HCT116 (cell line): Measurements from ENCODE around the gene OCA2. TPM values are rescaled to one million over a fixed set of nuclear protein-coding genes. Genes with fewer than 3 reads are reported as not detected.

Source experiments
- ATAC-seq: fragments of 200-7000 bp; cut with Tn5 transposase; 2 replicates; pipeline ENCODE4 v1.9.1; 2020; ENCODE audit warnings: mild to moderate bottlenecking, moderate library complexity
- BruUV-seq: library from RNA; stranded (reverse); fragments of 400-500 nt; replicated peaks from 2 replicates; lab custom pipeline; 2021; lab: Mats Ljungman, UMichigan
- CTCF ChIA-PET: fragments of 300-600 bp; sonication (Branson Sonifier 250); formaldehyde crosslinking; loops from one replicate; lab custom pipeline; 2021; ENCODE audit warnings: antibody characterized with exemption; lab: Charles Lee
- POLR2A ChIA-PET: fragments of 300-600, 350-600 bp; sonication (Branson Sonifier 250); formaldehyde crosslinking; loops from one replicate; lab custom pipeline; 2021; ENCODE audit warnings: antibody characterized with exemption; lab: Charles Lee
- RAD21 ChIA-PET, 2 experiments: fragments of 300-600 bp; sonication (Branson Sonifier 250); formaldehyde crosslinking; loops; one replicate each; lab custom pipeline; 2023; ENCODE audit warnings: low total read pairs in 2 of 2; ENCODE audit not compliant: uncharacterized antibody in 2 of 2, unreplicated experiment in 2 of 2, low non-redundant PET in 1 of 2; lab: Charles Lee
- DNase-seq: peaks from one replicate; pipeline ENCODE4 v3.0.0-alpha.2; 2010; ENCODE audit warnings: low read depth, low spot score
- H2AFZ ChIP-seq: fragments of 200-600 bp; shearing (Covaris generic), sonication (generic); 2 replicates; pipeline ENCODE4 v1.6.1; 2017; ENCODE audit warnings: low read depth, mixed run types, mixed read lengths, antibody characterized with exemption, low read length; ENCODE audit not compliant: poor library complexity, severe bottlenecking
- H3K27ac ChIP-seq: 2 replicates; pipeline ENCODE4 v1.5.1; 2012; ENCODE audit warnings: low read depth, low read length
- H3K27me3 ChIP-seq: fragments of 200-600 bp; sonication (generic); 2 replicates; pipeline ENCODE4 v1.6.1; 2016; ENCODE audit warnings: mixed run types, low read length, mixed read lengths; ENCODE audit not compliant: insufficient read depth
- H3K36me3 ChIP-seq, 2 experiments: fragments of 200-500 bp in 1 of 2; fragments of 200-600 bp in 1 of 2; sonication (Bioruptor generic) in 1 of 2; sonication (generic) in 1 of 2; 2 replicates each; pipeline versions ENCODE4 v1.5.1 to v1.6.1; 2014 to 2016; ENCODE audit warnings: low read length in 2 of 2, inconsistent platforms in 1 of 2, mixed read lengths in 1 of 2, mixed run types in 1 of 2; ENCODE audit not compliant: insufficient read depth in 2 of 2, control insufficient read depth in 1 of 2
- H3K4me1 ChIP-seq, 2 experiments: fragments of 200-600 bp in 1 of 2; sonication (generic) in 1 of 2; 2 replicates each; pipeline versions ENCODE4 v1.5.1 to v1.6.1; 2012 to 2017; ENCODE audit warnings: low read length in 2 of 2, inconsistent platforms in 1 of 2, mild to moderate bottlenecking in 1 of 2, mixed read lengths in 1 of 2, mixed run types in 1 of 2, moderate library complexity in 1 of 2; ENCODE audit not compliant: insufficient read depth in 2 of 2, control insufficient read depth in 1 of 2
- H3K4me2 ChIP-seq: fragments of 200-600 bp; sonication (generic); 2 replicates; pipeline ENCODE4 v1.6.1; 2017; ENCODE audit warnings: mixed run types, low read length, mixed read lengths
- H3K4me3 ChIP-seq, 2 experiments: fragments of 200-600 bp in 1 of 2; sonication (generic) in 1 of 2; replicated peaks in 1 of 2; 2 replicates each; pipeline ENCODE4 v1.5.1; 2011 to 2016; ENCODE audit warnings: low read length in 2 of 2, control low read depth in 1 of 2, low read depth in 1 of 2, mild to moderate bottlenecking in 1 of 2, mixed read lengths in 1 of 2, mixed run types in 1 of 2
- H3K79me2 ChIP-seq: fragments of 200-600 bp; sonication (generic); 2 replicates; pipeline ENCODE4 v1.6.1; 2017; ENCODE audit warnings: mild to moderate bottlenecking, mixed run types, low read length, moderate library complexity, mixed read lengths; ENCODE audit not compliant: insufficient read depth
- H3K9ac ChIP-seq: fragments of 200-600 bp; sonication (generic); 2 replicates; pipeline ENCODE4 v1.6.1; 2016; ENCODE audit warnings: low read length, mixed read lengths
- H3K9me2 ChIP-seq: fragments of 200-600 bp; sonication (generic), shearing (Covaris generic); 2 replicates; pipeline ENCODE4 v1.6.1; 2017; ENCODE audit warnings: mixed run types, mild to moderate bottlenecking, moderate library complexity; ENCODE audit not compliant: insufficient read depth
- H3K9me3 ChIP-seq, 2 experiments: fragments of 200-500 bp in 1 of 2; fragments of 200-600 bp in 1 of 2; sonication (Bioruptor generic) in 1 of 2; sonication (generic) in 1 of 2; 2 replicates each; pipeline ENCODE4 v1.6.1; 2014 to 2017; ENCODE audit warnings: low read length in 2 of 2, mixed read lengths in 2 of 2, inconsistent platforms in 1 of 2, low read depth in 1 of 2, mild to moderate bottlenecking in 1 of 2, mixed run types in 1 of 2, moderate library complexity in 1 of 2; ENCODE audit not compliant: control insufficient read depth in 1 of 2, insufficient read depth in 1 of 2
- H4K20me1 ChIP-seq: fragments of 200-600 bp; sonication (generic), shearing (Covaris generic); 2 replicates; pipeline ENCODE4 v1.6.1; 2017; ENCODE audit warnings: mixed run types, mild to moderate bottlenecking, moderate library complexity; ENCODE audit not compliant: insufficient read depth
- EGR1 ChIP-seq: IDR thresholded peaks from 2 replicates; pipeline ENCODE4 v1.6.1; 2012; ENCODE audit warnings: low read depth
- EZH2phosphoT487 ChIP-seq: fragments of 200-600 bp; IDR thresholded peaks from 2 replicates; pipeline ENCODE4 v1.6.1; 2018; ENCODE audit warnings: antibody characterized with exemption, borderline replicate concordance
- FOSL1 ChIP-seq: IDR thresholded peaks from 2 replicates; pipeline ENCODE4 v1.6.1; 2012; ENCODE audit warnings: low read depth
- POLR2A ChIP-seq: IDR thresholded peaks from 2 replicates; pipeline ENCODE4 v1.7.0; 2011; ENCODE audit warnings: borderline replicate concordance; ENCODE audit not compliant: insufficient read depth, insufficient read length; ENCODE audit errors: extremely low read depth
- POLR2AphosphoS5 ChIP-seq: IDR thresholded peaks from 2 replicates; pipeline ENCODE4 v1.6.1; 2011; ENCODE audit warnings: mild to moderate bottlenecking, low read depth, low read length, moderate library complexity
- RAD21 ChIP-seq: IDR thresholded peaks from 2 replicates; pipeline ENCODE4 v1.6.1; 2012; ENCODE audit warnings: low read depth, mild to moderate bottlenecking
- SIN3A ChIP-seq: IDR thresholded peaks from 2 replicates; pipeline ENCODE4 v1.6.1; 2012; ENCODE audit warnings: low read depth
- TCF7L2 ChIP-seq: IDR thresholded peaks from 2 replicates; pipeline ENCODE4 v1.7.0; 2011; ENCODE audit warnings: borderline replicate concordance, inconsistent platforms; ENCODE audit not compliant: insufficient read depth, insufficient read length; ENCODE audit errors: extremely low read depth
- ZFX ChIP-seq: fragments of 450-650 bp; IDR thresholded peaks from 2 replicates; pipeline ENCODE4 v1.6.1; 2017
- intact Hi-C: fragments of 100-400 bp; cut with micrococcal nuclease; formaldehyde crosslinking; loops from 2 replicates; pipeline ENCODE4 v1.10.0; 2022
- total RNA-seq: library from RNA; stranded (reverse); gene quantifications from one replicate; pipeline ENCODE4 v1.2.1, GENCODE V29; 2021; ENCODE audit not compliant: unreplicated experiment
- TF ChIP-seq, protein P1 (sequence below), 3 experiments: fragments of 200-600 bp in 1 of 3; sonication (generic) in 1 of 3; IDR thresholded peaks in 2 of 3; conservative IDR thresholded peaks in 1 of 3; 2 replicates each; pipeline ENCODE4 v1.5.1; 2012 to 2017; ENCODE audit warnings: low read depth in 2 of 3, low read length in 2 of 3, antibody characterized with exemption in 1 of 3, borderline replicate concordance in 1 of 3, control low read depth in 1 of 3, mild to moderate bottlenecking in 1 of 3, mixed read lengths in 1 of 3, mixed run types in 1 of 3, moderate library complexity in 1 of 3; ENCODE audit not compliant: insufficient read depth in 1 of 3
- TF ChIP-seq, protein P2 (sequence below): IDR thresholded peaks from 2 replicates; pipeline ENCODE4 v1.6.1; 2012
- TF ChIP-seq, protein P3 (sequence below): IDR thresholded peaks from 2 replicates; pipeline ENCODE4 v1.6.1; 2011; ENCODE audit warnings: mild to moderate bottlenecking, low read length, moderate library complexity; ENCODE audit not compliant: insufficient replicate concordance; ENCODE audit errors: extremely low read depth
- TF ChIP-seq, protein P4 (sequence below): IDR thresholded peaks from 2 replicates; pipeline ENCODE4 v1.6.1; 2012; ENCODE audit warnings: low read depth

Gene OCA2
- total RNA-seq, 1 experiment from 2014 or later = not detected

DNA sequence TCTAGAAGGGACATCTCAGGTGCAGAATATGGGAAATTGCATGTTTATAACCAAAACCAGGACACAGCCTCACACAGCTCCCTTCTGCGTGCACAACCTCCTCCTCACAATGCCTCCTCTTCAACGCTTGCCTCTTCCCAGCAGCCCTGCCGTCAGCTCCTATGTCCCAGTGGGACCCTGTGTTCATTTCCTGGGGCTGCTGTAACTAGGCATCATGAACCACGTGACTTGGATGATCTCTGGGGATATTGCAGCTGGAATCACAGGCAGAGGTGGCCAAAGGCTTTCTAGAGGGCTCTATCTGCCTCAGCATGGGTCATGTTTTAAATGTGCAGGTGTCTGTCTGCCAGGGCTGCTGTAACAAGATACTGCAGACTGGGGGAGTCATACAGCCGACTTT lies 375.3 kb downstream of the OCA2 start:
- H2AFZ ChIP-seq = no peak overlapping the region
- H3K9ac ChIP-seq = no peak overlapping the region
- no peaks in the 10 kb centered on the region for H3K79me2 ChIP-seq
- H3K9me2 ChIP-seq = no peaks in the 10 kb centered on the region
- no peaks in the 10 kb centered on the region for H4K20me1 ChIP-seq
- no peak for ATAC-seq
- no peaks in the 10 kb centered on the region for H3K4me1 ChIP-seq
- H3K27me3 ChIP-seq = no peaks in the 10 kb centered on the region
- BruUV-seq = no TSS peak
- no peak overlapping the region for H3K27ac ChIP-seq
- RAD21 ChIA-PET = no interaction called here
- TF ChIP-seq FOSL1 (no peak), EZH2phosphoT487 (no peak), ZFX (no peak), POLR2A (no peak), EGR1 (no peak), RAD21 (no peak), TCF7L2 (no peak), SIN3A (no peak), POLR2AphosphoS5 (no peak)
- TF ChIP-seq, protein P1, sequence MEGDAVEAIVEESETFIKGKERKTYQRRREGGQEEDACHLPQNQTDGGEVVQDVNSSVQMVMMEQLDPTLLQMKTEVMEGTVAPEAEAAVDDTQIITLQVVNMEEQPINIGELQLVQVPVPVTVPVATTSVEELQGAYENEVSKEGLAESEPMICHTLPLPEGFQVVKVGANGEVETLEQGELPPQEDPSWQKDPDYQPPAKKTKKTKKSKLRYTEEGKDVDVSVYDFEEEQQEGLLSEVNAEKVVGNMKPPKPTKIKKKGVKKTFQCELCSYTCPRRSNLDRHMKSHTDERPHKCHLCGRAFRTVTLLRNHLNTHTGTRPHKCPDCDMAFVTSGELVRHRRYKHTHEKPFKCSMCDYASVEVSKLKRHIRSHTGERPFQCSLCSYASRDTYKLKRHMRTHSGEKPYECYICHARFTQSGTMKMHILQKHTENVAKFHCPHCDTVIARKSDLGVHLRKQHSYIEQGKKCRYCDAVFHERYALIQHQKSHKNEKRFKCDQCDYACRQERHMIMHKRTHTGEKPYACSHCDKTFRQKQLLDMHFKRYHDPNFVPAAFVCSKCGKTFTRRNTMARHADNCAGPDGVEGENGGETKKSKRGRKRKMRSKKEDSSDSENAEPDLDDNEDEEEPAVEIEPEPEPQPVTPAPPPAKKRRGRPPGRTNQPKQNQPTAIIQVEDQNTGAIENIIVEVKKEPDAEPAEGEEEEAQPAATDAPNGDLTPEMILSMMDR (IDR thresholded peaks at IDR 0.05 in 2 of 3, conservative IDR thresholded peaks at IDR 0.05 in 1 of 3; ENCODE audit: borderline replicate concordance in 1 of 3, insufficient read depth in 1 of 3, low read depth in 2 of 3, low read length in 2 of 3) = no peak
- TF ChIP-seq, protein P2, sequence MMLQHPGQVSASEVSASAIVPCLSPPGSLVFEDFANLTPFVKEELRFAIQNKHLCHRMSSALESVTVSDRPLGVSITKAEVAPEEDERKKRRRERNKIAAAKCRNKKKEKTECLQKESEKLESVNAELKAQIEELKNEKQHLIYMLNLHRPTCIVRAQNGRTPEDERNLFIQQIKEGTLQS = no peak
- TF ChIP-seq, protein P3, sequence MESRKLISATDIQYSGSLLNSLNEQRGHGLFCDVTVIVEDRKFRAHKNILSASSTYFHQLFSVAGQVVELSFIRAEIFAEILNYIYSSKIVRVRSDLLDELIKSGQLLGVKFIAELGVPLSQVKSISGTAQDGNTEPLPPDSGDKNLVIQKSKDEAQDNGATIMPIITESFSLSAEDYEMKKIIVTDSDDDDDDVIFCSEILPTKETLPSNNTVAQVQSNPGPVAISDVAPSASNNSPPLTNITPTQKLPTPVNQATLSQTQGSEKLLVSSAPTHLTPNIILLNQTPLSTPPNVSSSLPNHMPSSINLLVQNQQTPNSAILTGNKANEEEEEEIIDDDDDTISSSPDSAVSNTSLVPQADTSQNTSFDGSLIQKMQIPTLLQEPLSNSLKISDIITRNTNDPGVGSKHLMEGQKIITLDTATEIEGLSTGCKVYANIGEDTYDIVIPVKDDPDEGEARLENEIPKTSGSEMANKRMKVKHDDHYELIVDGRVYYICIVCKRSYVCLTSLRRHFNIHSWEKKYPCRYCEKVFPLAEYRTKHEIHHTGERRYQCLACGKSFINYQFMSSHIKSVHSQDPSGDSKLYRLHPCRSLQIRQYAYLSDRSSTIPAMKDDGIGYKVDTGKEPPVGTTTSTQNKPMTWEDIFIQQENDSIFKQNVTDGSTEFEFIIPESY = no peak
- TF ChIP-seq, protein P4, sequence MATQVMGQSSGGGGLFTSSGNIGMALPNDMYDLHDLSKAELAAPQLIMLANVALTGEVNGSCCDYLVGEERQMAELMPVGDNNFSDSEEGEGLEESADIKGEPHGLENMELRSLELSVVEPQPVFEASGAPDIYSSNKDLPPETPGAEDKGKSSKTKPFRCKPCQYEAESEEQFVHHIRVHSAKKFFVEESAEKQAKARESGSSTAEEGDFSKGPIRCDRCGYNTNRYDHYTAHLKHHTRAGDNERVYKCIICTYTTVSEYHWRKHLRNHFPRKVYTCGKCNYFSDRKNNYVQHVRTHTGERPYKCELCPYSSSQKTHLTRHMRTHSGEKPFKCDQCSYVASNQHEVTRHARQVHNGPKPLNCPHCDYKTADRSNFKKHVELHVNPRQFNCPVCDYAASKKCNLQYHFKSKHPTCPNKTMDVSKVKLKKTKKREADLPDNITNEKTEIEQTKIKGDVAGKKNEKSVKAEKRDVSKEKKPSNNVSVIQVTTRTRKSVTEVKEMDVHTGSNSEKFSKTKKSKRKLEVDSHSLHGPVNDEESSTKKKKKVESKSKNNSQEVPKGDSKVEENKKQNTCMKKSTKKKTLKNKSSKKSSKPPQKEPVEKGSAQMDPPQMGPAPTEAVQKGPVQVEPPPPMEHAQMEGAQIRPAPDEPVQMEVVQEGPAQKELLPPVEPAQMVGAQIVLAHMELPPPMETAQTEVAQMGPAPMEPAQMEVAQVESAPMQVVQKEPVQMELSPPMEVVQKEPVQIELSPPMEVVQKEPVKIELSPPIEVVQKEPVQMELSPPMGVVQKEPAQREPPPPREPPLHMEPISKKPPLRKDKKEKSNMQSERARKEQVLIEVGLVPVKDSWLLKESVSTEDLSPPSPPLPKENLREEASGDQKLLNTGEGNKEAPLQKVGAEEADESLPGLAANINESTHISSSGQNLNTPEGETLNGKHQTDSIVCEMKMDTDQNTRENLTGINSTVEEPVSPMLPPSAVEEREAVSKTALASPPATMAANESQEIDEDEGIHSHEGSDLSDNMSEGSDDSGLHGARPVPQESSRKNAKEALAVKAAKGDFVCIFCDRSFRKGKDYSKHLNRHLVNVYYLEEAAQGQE = no peak
- TF ChIP-seq, all 23 proteins: peak for 0
- no peak for DNase-seq
- H3K4me3 ChIP-seq = no peak overlapping the region
- no peaks in the 10 kb centered on the region for H3K36me3 ChIP-seq
- POLR2A ChIA-PET = no interaction called here
- intact Hi-C loops = no loop called here
- H3K4me2 ChIP-seq = no peak overlapping the region
- peaks cover 4 to 41% of the 10 kb centered on the region in 2 experiments; a peak in 2 of 4 replicates for H3K9me3 ChIP-seq
- CTCF ChIA-PET = no interaction called here
